ENCODE data around the gene ASCC3.
"Not testable (repeated sequence)": the region's sequence is repeated elsewhere in the genome, so short reads cannot be mapped to it uniquely, and the experiment has no call there.

Gene ASCC3

DNA sequence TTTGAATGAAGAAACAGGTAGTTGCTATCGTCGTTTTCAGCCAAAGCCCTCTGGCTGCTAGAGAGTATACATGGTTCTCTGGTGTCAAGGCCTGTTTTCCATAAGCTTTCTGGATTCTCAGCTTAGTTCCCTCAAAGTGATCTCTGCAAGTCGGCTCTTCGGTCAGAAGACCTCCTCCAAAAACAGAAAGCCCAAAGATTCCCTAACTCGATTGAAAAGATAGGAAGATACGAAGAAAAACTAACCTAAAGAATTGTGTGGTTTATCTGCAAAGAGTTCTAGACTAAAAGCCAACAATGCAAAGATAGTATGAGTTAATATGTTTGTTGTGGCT is 545 bp upstream of the ASCC3 start:
- no peak for DNase-seq

DNA sequence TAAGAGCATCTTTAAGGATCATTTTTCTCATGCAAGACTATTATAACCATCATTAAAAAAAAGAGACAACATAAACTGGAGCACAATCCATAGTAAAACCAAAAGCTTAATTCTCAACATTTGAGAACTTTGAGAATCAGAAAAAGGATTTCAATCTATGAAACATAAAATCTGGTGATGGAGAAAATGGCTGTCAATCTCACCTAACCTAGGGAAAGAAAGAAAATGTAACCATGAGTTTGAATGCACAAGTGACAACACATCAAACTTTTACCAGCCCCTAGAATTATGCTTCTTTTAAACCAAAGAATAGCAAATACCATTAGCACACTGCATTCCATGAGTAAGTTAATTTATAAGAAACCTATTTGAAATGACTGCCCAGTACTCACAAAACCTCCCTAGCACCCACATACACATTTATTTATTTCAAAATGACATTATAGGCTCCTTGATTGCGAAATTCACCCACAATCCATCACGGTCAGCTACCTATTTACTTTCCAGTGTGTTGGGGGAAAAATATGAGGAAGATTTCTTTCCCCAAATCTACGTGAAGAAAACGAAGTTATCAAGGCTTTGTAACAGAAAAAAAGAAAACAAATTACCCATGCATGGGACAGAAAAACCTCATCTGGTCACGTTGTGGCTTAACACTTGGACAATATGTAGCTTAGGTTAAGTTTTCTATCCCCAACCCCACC is 828 bp downstream of the ASCC3 start:
- no peak for DNase-seq

DNA sequence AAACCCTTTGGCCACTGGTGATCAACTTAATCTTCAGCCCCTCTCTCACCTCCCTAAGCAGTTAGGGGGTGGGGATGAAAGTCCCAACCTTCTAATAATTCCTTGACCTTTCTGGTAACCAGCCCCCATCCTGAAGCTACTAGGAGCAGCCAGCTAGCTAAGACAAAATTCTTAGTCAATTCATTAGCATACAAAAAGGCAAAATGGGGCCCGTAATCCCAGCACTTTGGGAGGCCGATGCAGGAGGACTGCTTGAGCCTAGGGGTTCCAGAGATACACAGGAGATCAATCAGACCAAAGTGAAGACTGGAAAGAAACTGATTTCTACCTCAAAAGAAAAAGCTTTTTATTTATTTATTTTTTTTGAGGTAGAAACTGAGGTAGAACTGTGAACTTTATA is 1.8 kb downstream of the ASCC3 start:
- DNase-seq: no peak

DNA sequence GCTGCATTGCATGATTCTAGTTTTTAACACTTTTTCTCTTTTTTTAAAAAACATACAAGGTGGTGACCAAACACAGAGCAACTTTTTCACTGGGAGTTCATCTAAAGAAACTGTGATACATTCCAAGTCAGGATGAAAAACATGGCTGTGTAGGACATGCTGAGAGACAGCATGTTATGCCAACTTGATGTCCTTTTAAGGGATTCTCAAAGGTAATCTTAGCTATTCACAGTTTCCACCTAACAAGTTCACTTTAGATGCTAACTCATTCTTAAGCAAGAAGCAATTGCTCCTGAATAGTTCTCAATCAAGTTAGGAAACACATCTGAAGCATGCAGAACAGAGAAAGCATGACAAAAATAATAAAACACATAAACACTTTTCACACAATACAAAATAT is 3.3 kb downstream of the ASCC3 start:
- no peak for DNase-seq

DNA sequence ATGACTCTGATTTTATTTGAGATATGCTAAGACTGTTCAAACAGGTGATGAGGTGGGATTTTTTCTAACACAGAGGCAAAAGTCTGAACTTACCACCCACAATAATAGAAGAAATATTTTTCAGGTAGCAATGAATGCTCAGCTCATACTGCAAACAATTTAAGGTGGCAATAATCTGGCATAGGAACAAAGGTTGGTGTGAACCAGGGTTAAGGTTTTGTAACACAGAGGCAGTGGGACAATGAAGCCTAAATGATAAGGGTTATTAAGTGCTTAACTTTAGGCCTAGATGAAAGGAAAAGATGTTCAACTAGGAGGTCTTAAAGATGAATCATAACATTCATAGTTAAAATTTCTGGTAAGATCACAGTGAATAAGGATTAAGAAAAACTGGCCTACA is 4.9 kb downstream of the ASCC3 start:
- DNase-seq: no peak

DNA sequence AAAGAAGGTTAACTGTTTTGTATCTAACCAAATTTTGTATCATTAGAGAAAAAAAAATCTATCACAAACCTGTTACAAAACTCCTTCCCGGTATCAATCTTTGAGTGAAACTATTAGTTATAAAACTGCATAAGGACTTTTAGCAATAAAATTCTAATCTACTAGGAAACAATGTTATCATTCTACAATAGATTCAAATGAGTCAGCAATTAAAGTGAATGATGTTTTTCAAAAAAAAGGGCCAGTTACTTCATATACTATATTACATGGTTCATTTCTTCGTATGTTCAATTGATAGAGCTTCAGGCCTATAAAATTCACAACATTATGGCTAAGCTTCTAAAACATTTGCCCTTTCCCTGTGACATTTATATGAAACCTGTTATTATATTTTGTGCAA is 15.6 kb downstream of the ASCC3 start:
- DNase-seq: no peak

DNA sequence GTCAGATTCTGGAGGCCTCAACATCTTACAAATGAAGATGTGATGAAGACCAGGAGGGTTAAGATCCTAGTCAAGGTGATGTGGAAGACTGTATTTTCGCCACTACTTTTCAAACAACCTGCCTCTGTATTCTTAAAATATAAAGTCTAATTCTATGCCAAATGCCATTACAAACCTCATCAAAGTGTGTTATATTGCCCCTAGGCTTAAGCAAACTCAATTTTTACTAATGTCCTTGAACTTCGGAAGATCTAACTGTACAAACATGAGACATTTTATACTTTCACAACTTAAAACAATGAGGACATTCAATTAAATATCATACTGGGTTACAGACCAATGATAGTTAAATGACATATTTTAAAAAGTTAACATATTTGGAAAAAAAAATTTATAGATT is 19.1 kb downstream of the ASCC3 start:
- no peak for DNase-seq

DNA sequence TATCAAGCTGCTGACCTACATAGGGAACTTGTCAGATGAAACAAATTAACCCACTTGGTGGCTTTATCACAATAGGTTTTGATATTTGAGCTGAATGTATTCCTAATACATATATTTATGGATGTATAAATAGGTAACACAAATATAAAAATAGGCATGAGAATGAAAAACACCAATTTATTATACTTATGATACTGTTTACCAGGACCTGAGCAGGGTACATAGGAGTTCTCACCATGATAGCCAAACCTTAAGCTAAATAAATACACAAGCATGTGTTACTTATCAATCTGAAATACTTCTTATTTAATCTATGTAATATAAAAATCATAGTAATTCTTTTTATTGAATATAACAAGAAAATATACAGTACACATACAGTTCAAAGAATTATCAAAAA is 25.0 kb downstream of the ASCC3 start:
- DNase-seq: no peak

DNA sequence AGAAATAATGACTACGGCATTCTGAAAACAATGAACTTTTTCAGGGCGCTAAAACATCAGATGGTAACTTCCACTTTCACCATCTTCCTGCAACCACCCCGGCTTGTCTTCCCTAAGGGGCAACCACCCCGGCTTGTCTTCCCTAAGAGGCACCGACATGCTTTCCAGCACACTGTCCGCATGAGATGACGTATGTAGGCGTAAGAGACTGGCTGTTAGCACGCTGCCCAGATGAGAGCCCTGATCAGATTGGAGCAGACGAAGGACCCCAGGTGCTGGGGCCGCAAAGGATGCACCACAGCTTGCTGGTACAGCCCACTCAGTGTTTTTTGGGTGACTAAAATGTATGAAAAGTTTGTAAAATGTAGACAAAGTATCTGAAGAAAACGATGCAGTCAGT is 29.3 kb downstream of the ASCC3 start:
- no peak for DNase-seq

DNA sequence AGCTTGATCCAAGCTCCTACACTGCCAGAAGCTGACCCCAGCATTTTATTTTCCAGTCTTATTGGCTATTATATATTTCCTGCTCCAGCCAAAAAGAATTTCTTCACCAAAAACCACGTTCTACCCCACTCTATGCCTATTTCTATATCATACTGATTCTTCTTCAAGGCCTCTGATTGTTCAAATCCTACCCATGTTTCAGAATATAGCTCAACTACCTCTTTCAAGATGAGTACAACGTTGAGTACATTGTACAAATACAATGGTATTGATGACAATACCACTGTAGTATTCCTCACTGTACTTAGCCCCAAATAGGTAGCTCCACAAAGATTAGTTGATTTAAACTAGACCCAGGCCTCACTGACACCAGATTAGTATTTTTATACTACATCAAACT is 31.0 kb downstream of the ASCC3 start:
- DNase-seq: no peak

DNA sequence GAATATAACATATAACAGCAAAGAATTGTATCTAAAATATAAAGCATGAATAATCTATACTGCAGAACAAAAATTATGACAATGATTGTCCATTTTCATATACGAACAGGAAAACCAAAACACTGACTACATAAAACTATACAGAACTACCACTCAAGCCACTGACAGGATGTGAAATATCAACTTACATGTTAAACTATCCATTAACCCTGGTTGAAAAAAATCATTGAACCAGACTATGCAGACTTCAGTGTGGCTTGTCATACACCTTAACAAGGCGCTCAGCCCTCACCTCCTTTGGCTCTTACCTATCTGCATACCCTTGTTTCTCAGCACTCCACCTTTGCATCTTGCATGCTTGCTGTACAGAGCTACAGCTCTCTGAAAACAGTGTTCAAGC is 34.9 kb downstream of the ASCC3 start:
- no peak for DNase-seq

DNA sequence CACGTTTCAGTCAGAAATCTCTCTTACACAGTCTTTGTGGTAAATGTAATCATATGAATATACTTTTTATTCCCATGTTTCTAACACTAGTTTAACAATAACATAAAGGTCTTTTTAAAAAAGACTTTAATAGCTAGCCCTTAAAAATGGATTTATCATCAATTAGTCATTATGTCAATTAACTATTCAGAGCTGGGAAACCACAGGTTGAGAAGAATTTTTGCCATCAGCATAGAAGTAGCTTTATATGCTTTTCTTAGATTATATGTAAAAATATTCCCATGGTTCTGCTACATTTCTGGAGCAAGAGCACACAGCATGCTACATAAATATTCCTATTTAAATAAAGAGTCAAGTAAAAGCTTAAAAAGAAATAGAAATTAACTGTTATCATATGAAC is 35.5 kb downstream of the ASCC3 start:
- no peak for DNase-seq

DNA sequence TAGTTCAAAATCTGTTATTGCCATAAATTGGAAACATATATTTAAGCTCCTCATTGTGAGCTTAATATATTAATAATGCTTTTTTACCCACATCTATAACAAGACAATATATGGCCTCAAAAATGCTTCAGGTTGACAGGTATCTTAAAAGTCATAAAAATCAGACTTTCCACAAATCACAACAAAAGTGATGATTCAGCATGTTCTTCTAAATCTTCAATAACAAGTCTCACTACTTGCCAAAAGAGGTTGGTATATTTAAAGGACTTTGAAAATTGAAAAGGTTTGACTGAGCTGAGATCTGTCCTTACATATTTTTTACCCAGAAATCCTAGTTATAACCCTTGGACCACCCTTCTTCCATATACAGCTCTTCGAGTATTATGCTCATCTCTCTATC is 41.7 kb downstream of the ASCC3 start:
- no peak for DNase-seq

DNA sequence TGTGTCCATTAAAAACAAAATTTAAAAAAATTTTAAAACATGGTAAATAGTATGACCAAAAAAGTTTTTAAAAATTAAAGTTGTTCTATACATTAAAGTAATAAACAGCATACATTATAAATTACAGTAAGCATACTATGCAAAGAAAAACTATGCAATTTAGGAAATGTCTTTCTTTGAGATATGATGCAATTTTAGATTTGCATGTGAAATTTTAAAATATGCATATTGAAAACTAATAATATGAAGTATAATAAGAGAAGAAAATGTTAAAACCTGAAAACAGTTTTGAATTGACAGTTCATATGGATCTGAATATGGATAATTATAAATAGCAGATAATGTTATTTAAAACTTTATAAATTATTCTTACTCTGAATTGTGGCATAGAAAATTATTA is 43.1 kb downstream of the ASCC3 start:
- DNase-seq: no peak

DNA sequence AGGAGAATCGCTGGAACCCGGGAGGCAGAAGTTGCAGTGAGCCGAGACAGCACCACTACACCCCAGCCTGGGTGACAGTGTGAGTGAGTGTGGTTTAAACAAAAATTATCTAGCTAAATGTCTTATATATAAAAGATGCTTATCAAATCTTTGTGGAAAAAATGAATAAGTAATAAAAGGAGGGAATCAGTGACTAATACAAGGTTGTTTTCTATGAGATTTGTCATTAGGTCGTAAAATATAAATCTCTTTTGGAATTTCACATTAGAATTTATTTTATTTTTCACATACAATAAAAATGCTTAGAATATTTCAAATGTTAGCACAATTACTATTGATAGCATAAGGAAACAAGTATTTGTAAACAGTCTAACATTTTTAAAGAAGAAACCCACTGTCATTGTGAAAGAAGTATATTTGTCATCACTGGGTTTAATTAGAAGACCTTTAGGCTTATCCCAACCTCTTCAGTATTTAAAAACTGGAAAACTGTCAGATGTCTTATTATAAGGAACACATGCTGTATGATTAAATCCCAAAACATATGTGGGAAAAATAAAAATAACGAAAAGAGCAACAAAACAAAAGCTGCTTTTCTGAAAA is 47.1 kb downstream of the ASCC3 start:
- DNase-seq: no peak

DNA sequence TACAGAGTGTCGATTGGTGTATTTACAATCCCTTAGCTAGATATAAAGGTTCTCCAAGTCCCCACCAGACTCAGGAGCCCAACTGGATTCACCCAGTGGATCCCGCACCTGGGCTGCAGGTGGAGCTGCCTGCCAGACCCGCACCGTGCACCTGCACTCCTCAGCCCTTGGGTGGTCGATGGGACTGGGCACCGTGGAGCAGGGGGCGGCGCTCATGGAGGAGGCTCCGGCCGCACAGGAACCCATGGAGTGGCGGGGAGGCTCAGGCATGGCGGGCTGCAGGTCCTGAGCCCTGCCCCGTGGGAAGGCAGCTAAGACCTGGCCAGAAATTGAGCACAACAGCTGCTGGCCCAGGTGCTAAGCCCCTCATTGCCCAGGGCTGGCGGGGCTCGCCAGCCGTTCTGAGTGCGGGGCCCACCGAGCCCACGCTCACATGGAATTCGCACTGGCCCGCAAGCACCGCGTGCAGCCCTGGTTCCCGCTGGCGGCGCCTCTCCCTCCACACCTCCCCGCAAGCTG is 52.0 kb downstream of the ASCC3 start:
- DNase-seq: not testable (repeated sequence)

DNA sequence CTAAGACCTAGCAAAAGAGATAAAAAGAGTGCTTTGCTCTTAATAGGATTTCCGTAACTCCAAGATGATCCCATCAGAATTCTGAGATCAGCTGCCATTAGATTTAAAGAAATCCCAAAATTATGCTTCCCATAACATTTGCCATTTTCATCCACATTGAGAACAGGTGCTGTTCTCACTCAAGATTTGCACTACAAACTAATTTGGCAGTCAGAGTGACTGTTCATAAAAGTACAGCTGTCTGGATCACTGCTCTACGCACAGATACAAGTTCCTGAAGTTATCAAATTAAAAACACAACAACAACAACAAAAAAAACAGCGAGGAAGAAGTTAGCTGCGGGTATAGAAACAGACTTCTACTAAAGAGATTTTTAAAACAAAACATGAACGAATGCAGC is 58.1 kb downstream of the ASCC3 start:
- no peak for DNase-seq

DNA sequence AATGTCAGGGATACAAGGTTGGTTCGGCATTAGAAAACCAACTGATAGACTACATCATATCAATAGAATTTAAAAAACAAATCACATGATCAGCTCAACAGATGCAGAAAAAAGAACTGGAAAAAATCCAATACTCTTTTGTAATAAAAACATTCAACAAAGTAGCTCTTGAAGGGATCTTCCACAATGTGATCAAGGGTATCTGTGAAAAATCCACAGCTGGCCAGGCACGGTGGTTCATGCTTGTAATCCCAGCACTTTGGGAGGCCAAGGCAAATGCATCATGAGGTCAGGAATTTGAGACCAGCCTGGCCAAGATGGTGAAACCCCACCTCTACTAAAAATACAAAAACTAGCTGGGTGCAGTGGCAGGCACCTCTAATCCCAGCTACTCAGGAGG is 63.1 kb downstream of the ASCC3 start:
- no peak for DNase-seq

DNA sequence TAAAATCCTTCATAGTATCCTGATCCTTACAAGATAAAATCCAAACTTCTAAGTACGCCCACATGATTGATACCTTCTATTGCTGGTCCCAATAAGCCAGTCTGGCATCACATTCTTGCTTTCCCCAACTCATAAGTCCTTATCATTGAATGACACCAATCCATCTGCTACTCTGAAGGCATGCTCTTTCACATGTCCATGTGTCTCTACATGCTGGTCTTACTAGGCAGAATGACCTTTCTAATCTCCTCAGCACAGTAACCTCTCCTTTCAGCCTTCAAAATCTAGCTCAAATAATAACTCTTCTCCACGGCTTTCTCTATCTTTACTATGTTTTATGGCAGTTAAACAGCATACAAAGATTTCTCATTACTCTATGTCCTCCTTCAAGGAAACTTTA is 71.1 kb downstream of the ASCC3 start:
- no peak for DNase-seq

DNA sequence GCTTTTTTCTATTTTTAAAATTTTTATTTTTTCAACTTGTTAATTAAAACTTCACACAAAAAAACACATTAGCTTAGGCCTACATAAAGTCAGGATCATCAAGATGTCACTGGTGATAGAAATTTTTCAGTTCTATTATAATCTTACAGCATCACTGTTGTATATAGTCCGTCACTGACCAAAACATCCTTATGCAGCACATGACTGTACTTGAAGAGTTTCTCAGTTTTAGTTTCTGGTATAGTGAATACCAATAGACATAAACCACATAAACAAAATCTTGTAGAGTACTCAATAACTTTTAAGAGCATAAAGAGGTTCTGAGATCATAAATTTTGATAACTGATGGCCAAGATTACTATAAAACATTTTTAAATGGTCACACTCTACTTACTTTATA is 71.8 kb downstream of the ASCC3 start:
- no peak for DNase-seq

DNA sequence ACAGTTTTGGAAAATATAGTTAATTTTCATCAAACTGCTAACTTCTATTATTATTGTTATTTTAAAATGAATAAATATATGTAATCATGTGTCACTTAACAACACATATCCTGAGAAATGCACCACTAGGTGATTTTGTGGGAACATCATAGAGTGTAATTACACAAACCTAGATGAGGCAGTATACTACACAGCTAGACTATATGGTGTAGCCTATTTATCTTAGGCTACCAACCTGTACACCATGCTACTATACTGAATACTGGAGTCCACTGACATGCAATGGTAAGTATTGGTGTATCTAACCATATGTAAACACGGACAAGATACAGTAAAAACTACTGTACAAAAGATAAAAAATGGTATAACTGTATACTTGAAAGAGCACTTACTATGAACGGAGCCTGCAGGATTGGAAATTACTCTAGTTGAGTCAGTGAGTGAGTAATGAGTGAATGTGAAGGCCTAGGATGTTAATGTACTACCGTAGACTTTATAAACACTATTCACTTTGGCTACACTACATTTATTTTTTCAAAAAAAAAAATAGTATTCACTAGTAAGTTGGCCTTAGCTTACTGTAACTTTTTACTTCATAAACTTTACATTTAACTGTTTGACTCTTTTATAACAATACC is 72.4 kb downstream of the ASCC3 start:
- DNase-seq: no peak

DNA sequence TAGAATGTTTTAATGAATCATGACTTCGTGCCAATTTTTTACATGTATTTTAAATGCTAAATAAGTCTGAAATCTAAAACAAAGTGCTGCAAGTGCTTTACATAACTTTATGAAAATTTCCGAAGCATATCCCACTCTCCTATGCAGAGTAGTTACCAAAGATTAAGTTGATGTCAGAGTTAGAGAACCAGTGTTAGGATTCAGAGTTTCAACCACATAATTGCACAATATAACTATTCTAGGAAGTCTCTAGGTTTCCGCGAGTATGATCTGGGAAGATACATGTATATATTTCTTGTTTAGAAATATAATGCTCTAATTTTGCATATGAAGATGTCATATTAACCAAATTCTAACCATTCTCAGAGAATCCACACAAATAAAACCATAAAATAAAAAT is 74.8 kb downstream of the ASCC3 start:
- DNase-seq: no peak

DNA sequence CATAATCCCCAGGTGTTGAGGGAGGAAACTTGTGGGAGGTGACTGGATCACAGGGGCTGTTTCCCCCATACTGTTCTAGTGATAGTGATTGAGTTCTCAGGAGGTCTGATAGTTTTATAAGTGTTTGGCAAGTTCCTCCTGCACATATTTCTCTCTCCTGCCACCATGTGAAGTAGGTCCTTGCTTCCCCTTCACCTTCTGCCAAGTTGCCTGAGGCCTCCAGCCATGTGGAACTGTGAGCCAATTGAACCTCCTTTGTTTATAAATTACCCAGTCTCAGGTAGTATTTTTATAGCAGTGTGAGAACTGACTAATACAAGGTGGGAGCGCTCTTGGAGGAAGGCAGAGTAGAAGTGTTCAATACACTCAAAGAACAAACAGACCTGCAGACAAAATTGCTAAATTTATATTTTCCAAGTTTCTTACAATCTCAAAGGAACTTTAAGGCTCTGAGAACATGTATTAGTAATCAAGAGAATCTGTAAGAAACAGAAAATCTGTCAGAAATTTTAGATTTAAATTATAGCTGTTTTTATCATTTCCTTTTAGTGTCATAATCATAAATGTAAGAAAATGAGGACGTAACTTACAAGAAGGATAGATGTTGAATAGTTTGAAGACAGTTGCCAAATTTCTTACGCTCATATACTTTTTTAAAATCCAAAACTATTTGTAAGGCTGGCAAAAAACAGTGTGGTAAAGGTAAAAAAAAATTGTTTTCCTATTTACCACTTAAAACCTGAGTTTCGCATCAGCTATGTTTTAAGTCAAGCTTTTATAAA is 77.7 kb downstream of the ASCC3 start:
- no peak for DNase-seq

DNA sequence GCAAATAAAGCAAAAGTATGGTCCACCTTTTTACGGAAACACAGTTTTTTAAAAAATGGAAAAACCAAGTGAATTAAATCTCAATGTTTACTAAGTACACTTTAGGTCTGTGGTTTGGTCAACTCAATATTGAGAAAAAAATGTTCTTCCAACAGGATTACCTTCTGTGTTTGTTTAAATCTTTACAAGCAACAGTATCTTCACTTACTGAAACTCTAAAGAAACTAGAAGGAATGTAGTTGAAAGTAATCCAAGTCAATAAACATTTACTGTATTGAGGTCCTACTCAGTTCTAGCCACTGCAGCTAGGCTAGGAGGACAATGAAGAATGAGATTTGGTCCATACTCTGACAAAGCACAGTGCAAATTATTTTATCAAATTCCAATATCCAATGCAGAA is 80.1 kb downstream of the ASCC3 start:
- DNase-seq: no peak
